SK-N-SH (cell line): ENCODE measurements around the gene GABRB2.

ENCODE experiments used
- CTCF ChIP-seq: fragments of 200-600 bp; sonication (generic); IDR thresholded peaks from 2 replicates; pipeline ENCODE4 v1.6.1; 2017; ENCODE audit warnings: antibody characterized with exemption, mild to moderate bottlenecking, moderate library complexity
- EZH2phosphoT487 ChIP-seq: fragments of 200-600 bp; sonication (generic); IDR thresholded peaks from 2 replicates; pipeline ENCODE4 v1.6.1; 2017; ENCODE audit warnings: low read depth, mixed run types, mild to moderate bottlenecking, antibody characterized with exemption, moderate library complexity, borderline replicate concordance
- FOXM1 ChIP-seq: IDR thresholded peaks from 2 replicates; pipeline ENCODE4 v1.4.0; 2012; ENCODE audit warnings: low read depth, mild to moderate bottlenecking
- JUND ChIP-seq: IDR thresholded peaks from 2 replicates; pipeline ENCODE4 v1.4.0; 2012
- NFIC ChIP-seq: IDR thresholded peaks from 2 replicates; pipeline ENCODE4 v1.4.0; 2012; ENCODE audit warnings: borderline replicate concordance
- PBX3 ChIP-seq: IDR thresholded peaks from 2 replicates; pipeline ENCODE4; 2012
- RCOR1 ChIP-seq: fragments of 150-350 bp; IDR thresholded peaks from 2 replicates; pipeline ENCODE4 v1.6.1; 2017; ENCODE audit warnings: antibody characterized with exemption, low read length
- REST ChIP-seq: IDR thresholded peaks from 2 replicates; pipeline ENCODE4 v1.6.1; 2012; ENCODE audit warnings: mild to moderate bottlenecking, low read depth, low read length, moderate library complexity
- RFX5 ChIP-seq: IDR thresholded peaks from 2 replicates; pipeline ENCODE4 v1.6.1; 2012; ENCODE audit warnings: mild to moderate bottlenecking, improper control_type of control experiment, low read length
- SIN3A ChIP-seq: IDR thresholded peaks from 2 replicates; pipeline ENCODE4 v1.6.1; 2012; ENCODE audit warnings: low read depth, mild to moderate bottlenecking, low read length, moderate library complexity, borderline replicate concordance
- TAF1 ChIP-seq: IDR thresholded peaks from 2 replicates; pipeline ENCODE4 v1.6.1; 2012; ENCODE audit warnings: low read depth, mild to moderate bottlenecking, low read length, moderate library complexity, borderline replicate concordance
- YY1 ChIP-seq: IDR thresholded peaks from 2 replicates; pipeline ENCODE4 v1.4.0; 2012; ENCODE audit warnings: low read depth, mild to moderate bottlenecking

- TF ChIP-seq CTCF (no peak), YY1 (no peak), EZH2phosphoT487 (no peak), PBX3 (no peak), REST (no peak), JUND (no peak), FOXM1 (no peak), RFX5 (no peak), TAF1 (no peak), RCOR1 (no peak), SIN3A (no peak), NFIC (no peak)
Observed at GRCh38 chr5:161585798-161586197, 39.3 kb upstream of the GABRB2 start.
